ENCODE measurements around the gene GADD45A.

GADD45A gene

GRCh38 chr1:67700692-67701410 is 15.8 kb downstream of the GADD45A start:
- Histone ChIP-seq H3K36me3 (ENCODE audit: control insufficient read depth, insufficient read depth, low read length) (no peaks in the 10 kb centered on the region), H3K4me1 (ENCODE audit: control insufficient read depth, insufficient read depth, low read length) (peaks cover under 1% of the 10 kb centered on the region), H3K4me3 (ENCODE audit: low read length) (no peak overlapping the region), H3K27me3 (ENCODE audit: control insufficient read depth, insufficient read depth, low read length) (no peaks in the 10 kb centered on the region), H3K9ac (ENCODE audit: low read length) (no peak overlapping the region), H3K27ac (ENCODE audit: low read depth, low read length) (no peak overlapping the region)

GRCh38 chr1:67701876-67702275 is 16.9 kb downstream of the GADD45A start:
- H3K9ac ChIP-seq (ENCODE audit: low read length): no peak overlapping the region
- no peaks in the 10 kb centered on the region for H3K36me3 ChIP-seq (ENCODE audit: control insufficient read depth, insufficient read depth, low read length)
- H3K4me3 ChIP-seq (ENCODE audit: low read length): no peak overlapping the region
- no peaks in the 10 kb centered on the region for H3K27me3 ChIP-seq (ENCODE audit: control insufficient read depth, insufficient read depth, low read length)
- peaks cover 5% of the 10 kb centered on the region for H3K4me1 ChIP-seq (ENCODE audit: control insufficient read depth, insufficient read depth, low read length)
- H3K27ac ChIP-seq (ENCODE audit: low read depth, low read length): no peak overlapping the region

- peaks cover 2% of the 10 kb centered on the region for H3K36me3 ChIP-seq (ENCODE audit: control insufficient read depth, insufficient read depth, low read length)
- H3K4me3 ChIP-seq (ENCODE audit: low read length): no peak overlapping the region
- no peak overlapping the region for H3K27ac ChIP-seq (ENCODE audit: low read depth, low read length)
- no peak overlapping the region for H3K9ac ChIP-seq (ENCODE audit: low read length)
- peaks cover 5% of the 10 kb centered on the region for H3K4me1 ChIP-seq (ENCODE audit: control insufficient read depth, insufficient read depth, low read length)
- H3K27me3 ChIP-seq (ENCODE audit: control insufficient read depth, insufficient read depth, low read length): no peaks in the 10 kb centered on the region
Observed at GRCh38 chr1:67704351-67704750, 19.4 kb downstream of the GADD45A start.

- H3K27ac ChIP-seq (ENCODE audit: low read depth, low read length): no peak overlapping the region
- peaks cover 5% of the 10 kb centered on the region for H3K4me1 ChIP-seq (ENCODE audit: control insufficient read depth, insufficient read depth, low read length)
Observed at GRCh38 chr1:67705735-67706453, 20.9 kb downstream of the GADD45A start.

GRCh38 chr1:67708606-67709005 is 23.6 kb downstream of the GADD45A start:
- no peak overlapping the region for H3K4me3 ChIP-seq (ENCODE audit: low read length)
- peaks cover 2% of the 10 kb centered on the region for H3K36me3 ChIP-seq (ENCODE audit: control insufficient read depth, insufficient read depth, low read length)
- no peak overlapping the region for H3K9ac ChIP-seq (ENCODE audit: low read length)
- H3K27ac ChIP-seq (ENCODE audit: low read depth, low read length): no peak overlapping the region
- no peaks in the 10 kb centered on the region for H3K27me3 ChIP-seq (ENCODE audit: control insufficient read depth, insufficient read depth, low read length)
- peaks cover 5% of the 10 kb centered on the region for H3K4me1 ChIP-seq (ENCODE audit: control insufficient read depth, insufficient read depth, low read length)

More at GRCh38 chr1:67705735-67706453, 20.9 kb downstream of the GADD45A start:
- H3K36me3 ChIP-seq (ENCODE audit: control insufficient read depth, insufficient read depth, low read length): peaks cover 2% of the 10 kb centered on the region
- H3K27me3 ChIP-seq (ENCODE audit: control insufficient read depth, insufficient read depth, low read length): no peaks in the 10 kb centered on the region
- H3K4me3 ChIP-seq (ENCODE audit: low read length): no peak overlapping the region
- no peak overlapping the region for H3K9ac ChIP-seq (ENCODE audit: low read length)

GRCh38 chr1:67710417-67710816 is 25.4 kb downstream of the GADD45A start:
- Histone ChIP-seq H3K27me3 (ENCODE audit: control insufficient read depth, insufficient read depth, low read length) (no peaks in the 10 kb centered on the region), H3K27ac (ENCODE audit: low read depth, low read length) (no peak overlapping the region), H3K4me1 (ENCODE audit: control insufficient read depth, insufficient read depth, low read length) (peaks cover 5% of the 10 kb centered on the region), H3K36me3 (ENCODE audit: control insufficient read depth, insufficient read depth, low read length) (peaks cover 2% of the 10 kb centered on the region), H3K9ac (ENCODE audit: low read length) (no peak overlapping the region), H3K4me3 (ENCODE audit: low read length) (no peak overlapping the region)

- peaks cover under 1% of the 10 kb centered on the region for H3K4me1 ChIP-seq (ENCODE audit: control insufficient read depth, insufficient read depth, low read length)
- H3K36me3 ChIP-seq (ENCODE audit: control insufficient read depth, insufficient read depth, low read length): peaks cover 2% of the 10 kb centered on the region
- H3K27ac ChIP-seq (ENCODE audit: low read depth, low read length): no peak overlapping the region
- H3K4me3 ChIP-seq (ENCODE audit: low read length): no peak overlapping the region
- H3K27me3 ChIP-seq (ENCODE audit: control insufficient read depth, insufficient read depth, low read length): no peaks in the 10 kb centered on the region
- H3K9ac ChIP-seq (ENCODE audit: low read length): no peak overlapping the region
Observed at GRCh38 chr1:67711158-67711854, 26.3 kb downstream of the GADD45A start.

- Histone ChIP-seq H3K36me3 (ENCODE audit: control insufficient read depth, insufficient read depth, low read length) (peaks cover 2% of the 10 kb centered on the region), H3K27me3 (ENCODE audit: control insufficient read depth, insufficient read depth, low read length) (no peaks in the 10 kb centered on the region), H3K4me1 (ENCODE audit: control insufficient read depth, insufficient read depth, low read length) (no peaks in the 10 kb centered on the region), H3K27ac (ENCODE audit: low read depth, low read length) (no peak overlapping the region), H3K4me3 (ENCODE audit: low read length) (no peak overlapping the region), H3K9ac (ENCODE audit: low read length) (no peak overlapping the region)
Observed at GRCh38 chr1:67711855-67712212, 26.8 kb downstream of the GADD45A start.

GRCh38 chr1:67713057-67713846 is 28.3 kb downstream of the GADD45A start:
- no peak overlapping the region for H3K9ac ChIP-seq (ENCODE audit: low read length)
- no peaks in the 10 kb centered on the region for H3K27me3 ChIP-seq (ENCODE audit: control insufficient read depth, insufficient read depth, low read length)
- no peak overlapping the region for H3K4me3 ChIP-seq (ENCODE audit: low read length)
- no peaks in the 10 kb centered on the region for H3K4me1 ChIP-seq (ENCODE audit: control insufficient read depth, insufficient read depth, low read length)
- H3K36me3 ChIP-seq (ENCODE audit: control insufficient read depth, insufficient read depth, low read length): peaks cover 2% of the 10 kb centered on the region
- no peak overlapping the region for H3K27ac ChIP-seq (ENCODE audit: low read depth, low read length)

- no peaks in the 10 kb centered on the region for H3K36me3 ChIP-seq (ENCODE audit: control insufficient read depth, insufficient read depth, low read length)
- no peaks in the 10 kb centered on the region for H3K27me3 ChIP-seq (ENCODE audit: control insufficient read depth, insufficient read depth, low read length)
- H3K27ac ChIP-seq (ENCODE audit: low read depth, low read length): no peak overlapping the region
- H3K4me3 ChIP-seq (ENCODE audit: low read length): no peak overlapping the region
- H3K4me1 ChIP-seq (ENCODE audit: control insufficient read depth, insufficient read depth, low read length): no peaks in the 10 kb centered on the region
- no peak overlapping the region for H3K9ac ChIP-seq (ENCODE audit: low read length)
Observed at GRCh38 chr1:67715819-67716218, 30.8 kb downstream of the GADD45A start.

- no peak overlapping the region for H3K4me3 ChIP-seq (ENCODE audit: low read length)
- H3K27ac ChIP-seq (ENCODE audit: low read depth, low read length): no peak overlapping the region
- no peaks in the 10 kb centered on the region for H3K36me3 ChIP-seq (ENCODE audit: control insufficient read depth, insufficient read depth, low read length)
- no peaks in the 10 kb centered on the region for H3K27me3 ChIP-seq (ENCODE audit: control insufficient read depth, insufficient read depth, low read length)
- no peak overlapping the region for H3K9ac ChIP-seq (ENCODE audit: low read length)
- H3K4me1 ChIP-seq (ENCODE audit: control insufficient read depth, insufficient read depth, low read length): no peaks in the 10 kb centered on the region
Observed at GRCh38 chr1:67716800-67717199, 31.8 kb downstream of the GADD45A start.

GRCh38 chr1:67717876-67718275 is 32.9 kb downstream of the GADD45A start:
- Histone ChIP-seq H3K9ac (ENCODE audit: low read length) (no peak overlapping the region), H3K4me1 (ENCODE audit: control insufficient read depth, insufficient read depth, low read length) (no peaks in the 10 kb centered on the region), H3K27ac (ENCODE audit: low read depth, low read length) (no peak overlapping the region), H3K4me3 (ENCODE audit: low read length) (no peak overlapping the region), H3K36me3 (ENCODE audit: control insufficient read depth, insufficient read depth, low read length) (no peaks in the 10 kb centered on the region), H3K27me3 (ENCODE audit: control insufficient read depth, insufficient read depth, low read length) (no peaks in the 10 kb centered on the region)

All from rectal smooth muscle tissue (tissue), 1 donor.